Left ventricle myocardium inferior (tissue), 1 donor: ENCODE data around the gene MACC1. TPM values are rescaled to one million over a fixed set of nuclear protein-coding genes. Genes with fewer than 3 reads are reported as not detected.
A peak's percentile ranks its signal among the peaks of the same experiment; 100 is the strongest.

Source experiments
- DNase-seq: peaks from one replicate; pipeline ENCODE4 v3.0.0-alpha.2; 2020
- H3K27ac ChIP-seq: fragments of 200-600 bp; replicated peaks from 2 replicates; pipeline ENCODE4 v1.8.0; 2021
- H3K27me3 ChIP-seq: fragments of 200-600 bp; 2 replicates; pipeline ENCODE4 v1.8.0; 2021; ENCODE audit warnings: low read depth
- H3K36me3 ChIP-seq: fragments of 200-600 bp; 2 replicates; pipeline ENCODE4 v1.8.0; 2021
- H3K4me1 ChIP-seq: fragments of 200-600 bp; 2 replicates; pipeline ENCODE4 v1.8.0; 2021
- H3K4me3 ChIP-seq: fragments of 200-600 bp; 2 replicates; pipeline ENCODE4 v1.8.0; 2021; ENCODE audit warnings: mild to moderate bottlenecking, moderate library complexity
- H3K9me3 ChIP-seq: fragments of 200-600 bp; replicated peaks from 2 replicates; pipeline ENCODE4 v1.8.0; 2021
- CTCF ChIP-seq: fragments of 200-600 bp; IDR thresholded peaks from 2 replicates; pipeline ENCODE4 v1.8.0; 2021; ENCODE audit warnings: antibody characterized with exemption, mild to moderate bottlenecking, borderline replicate concordance
- intact Hi-C: fragments of 100-400 bp; cut with micrococcal nuclease; formaldehyde crosslinking; loops from one replicate; pipeline ENCODE4 v1.11.0; 2022
- total RNA-seq: library from RNA; stranded (reverse); fragmentation: NEBNext Ultra II Directional; extraction: Animal tissue kit (Norgen Biotek cat#: 25700); gene quantifications from one replicate; pipeline ENCODE4 v1.2.1, GENCODE V29; 2021
- donor health status: DM: no; HTN: yes; CAD: no; lungs with severe emphysema.

Gene MACC1
- total RNA-seq, 1 donor from 2014 or later, result 0.03 TPM

- intact Hi-C loops, result loop anchor here (5.0 kb wide), 1 partner anchor 439 kb away; no protein-coding TSS in a partner anchor
- no peaks in the 10 kb centered on the region for H3K27me3 ChIP-seq
- no peak overlapping the region for H3K27ac ChIP-seq
- no peaks in the 10 kb centered on the region for H3K4me1 ChIP-seq
- no peaks in the 10 kb centered on the region for H3K36me3 ChIP-seq
- H3K4me3 ChIP-seq, result no peak overlapping the region
- no peaks in the 10 kb centered on the region for H3K9me3 ChIP-seq
- peak; percentile 69 for TF ChIP-seq CTCF
- no peak for DNase-seq
These were observed 58.5 kb downstream of the MACC1 start for GRCh38 chr7:20158684-20159083.

DNA sequence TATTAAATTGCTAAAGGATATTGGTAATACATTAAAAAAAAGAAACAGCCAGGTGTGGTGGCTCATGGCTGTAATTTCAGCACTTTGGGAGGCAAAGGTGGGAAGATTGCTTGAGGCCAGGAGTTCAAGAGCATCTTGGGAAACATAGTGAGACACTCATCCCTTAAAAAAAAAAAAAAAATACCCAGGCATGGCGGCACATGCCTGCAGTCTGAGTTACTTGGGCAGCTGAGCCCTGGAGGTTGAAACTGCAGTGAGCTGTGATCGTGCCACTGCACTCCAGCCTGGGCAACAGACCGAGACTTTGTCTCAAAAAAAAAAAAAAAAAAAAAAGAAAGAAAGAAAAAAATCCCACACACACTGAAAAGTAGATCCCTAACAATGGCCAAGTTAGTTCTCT, 59.7 kb downstream of the MACC1 start:
- H3K4me1 ChIP-seq, result no peaks in the 10 kb centered on the region
- no peaks in the 10 kb centered on the region for H3K9me3 ChIP-seq
- no peak for DNase-seq
- H3K27ac ChIP-seq, result no peak overlapping the region
- intact Hi-C loops, result loop anchor here (5.0 kb wide), 1 partner anchor 440 kb away; no protein-coding TSS in a partner anchor
- TF ChIP-seq CTCF, result no peak
- H3K27me3 ChIP-seq, result no peaks in the 10 kb centered on the region
- H3K36me3 ChIP-seq, result no peaks in the 10 kb centered on the region
- H3K4me3 ChIP-seq, result no peak overlapping the region

DNA sequence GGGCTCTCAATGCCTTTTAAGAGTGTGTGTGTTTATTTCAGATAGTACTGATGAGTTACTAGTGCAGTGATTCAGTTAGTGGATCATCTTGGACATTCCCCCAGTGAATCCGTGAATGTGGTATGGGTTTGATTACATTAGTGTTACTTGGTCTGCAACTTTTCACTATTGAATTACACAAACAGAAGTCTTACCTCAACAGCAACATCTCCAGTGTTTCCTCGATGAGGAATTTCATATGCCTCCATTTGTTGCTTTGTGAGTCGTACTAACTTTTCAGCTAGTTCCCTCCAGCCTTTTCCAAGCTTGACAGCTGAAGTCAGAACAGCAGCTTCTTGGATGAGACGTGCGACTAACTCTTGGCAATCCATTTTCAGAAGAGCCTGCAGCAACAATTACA, 63.2 kb downstream of the MACC1 start:
- H3K27me3 ChIP-seq, result no peaks in the 10 kb centered on the region
- intact Hi-C loops, result no loop called here

GRCh38 chr7:20153567-20153966, 63.6 kb downstream of the MACC1 start:
- no peak for TF ChIP-seq CTCF
- no peaks in the 10 kb centered on the region for H3K27me3 ChIP-seq

More for the DNA sequence above, 63.2 kb downstream of the MACC1 start:
- no peaks in the 10 kb centered on the region for H3K4me1 ChIP-seq
- H3K4me3 ChIP-seq, result no peak overlapping the region
- no peak for DNase-seq
- H3K36me3 ChIP-seq, result no peaks in the 10 kb centered on the region
- no peaks in the 10 kb centered on the region for H3K9me3 ChIP-seq
- no peak for TF ChIP-seq CTCF
- H3K27ac ChIP-seq, result no peak overlapping the region

DNA sequence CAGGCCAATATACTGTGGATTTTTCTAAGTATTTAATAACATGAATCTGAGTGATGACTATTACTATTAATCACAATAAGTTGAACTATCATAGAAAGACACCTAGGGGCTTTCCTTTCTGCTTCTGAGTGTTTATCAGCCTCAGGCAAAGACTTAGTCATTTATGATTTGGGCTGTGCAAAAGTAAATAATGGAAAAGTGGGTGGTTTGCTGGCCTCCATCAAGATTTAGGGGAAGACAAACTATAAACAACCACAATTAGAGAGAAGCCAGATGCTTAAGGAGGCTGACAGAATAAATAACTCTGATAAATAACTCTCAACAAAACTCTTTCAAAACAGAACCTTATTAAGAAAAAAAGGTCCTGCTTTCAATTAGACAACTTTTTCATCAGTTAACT, 64.7 kb downstream of the MACC1 start:
- no peaks in the 10 kb centered on the region for H3K27me3 ChIP-seq
- TF ChIP-seq CTCF, result no peak
- H3K4me1 ChIP-seq, result no peaks in the 10 kb centered on the region
- H3K27ac ChIP-seq, result no peak overlapping the region
- no peak overlapping the region for H3K4me3 ChIP-seq
- H3K9me3 ChIP-seq, result no peaks in the 10 kb centered on the region
- H3K36me3 ChIP-seq, result no peaks in the 10 kb centered on the region
- no peak for DNase-seq
- intact Hi-C loops, result no loop called here

More at GRCh38 chr7:20153567-20153966, 63.6 kb downstream of the MACC1 start:
- H3K27ac ChIP-seq, result no peak overlapping the region
- no peak overlapping the region for H3K4me3 ChIP-seq
- H3K9me3 ChIP-seq, result no peaks in the 10 kb centered on the region
- no peaks in the 10 kb centered on the region for H3K4me1 ChIP-seq
- DNase-seq, result no peak
- intact Hi-C loops, result no loop called here
- H3K36me3 ChIP-seq, result no peaks in the 10 kb centered on the region
